B cell (primary cell): Measurements from ENCODE around the gene GULP1. TPM values are rescaled to one million over a fixed set of nuclear protein-coding genes. Genes with fewer than 3 reads are reported as not detected.

Source experiments
- ATAC-seq: fragments of 200-7000 bp; cut with Tn5 transposase; one replicate; pipeline ENCODE4 v1.10.0; 2021; ENCODE audit warnings: low read depth, mild to moderate bottlenecking, moderate number of reproducible peaks, moderate library complexity
- CTCF ChIA-PET: fragments of 350-600 bp; sonication (Branson Sonifier 250); formaldehyde crosslinking; loops from one replicate; lab custom pipeline; 2021; ENCODE audit warnings: antibody characterized with exemption, inconsistent platforms; lab: Charles Lee
- POLR2A ChIA-PET: fragments of 350-600 bp; sonication (Branson Sonifier 250); formaldehyde crosslinking; loops from one replicate; lab custom pipeline; 2021; ENCODE audit warnings: antibody characterized with exemption; lab: Charles Lee
- DNase-seq: peaks from one replicate; pipeline ENCODE4 v3.0.0; 2013
- H2AFZ ChIP-seq: 2 replicates; pipeline ENCODE4 v1.6.1; 2012; ENCODE audit warnings: mild to moderate bottlenecking, low read depth, low read length; ENCODE audit not compliant: insufficient read depth, poor library complexity, severe bottlenecking
- H3K27ac ChIP-seq, 2 donors: 1 replicate in 1 of 2; 2 replicates in 1 of 2; pipeline ENCODE4 v1.5.1; 2012 to 2013; ENCODE audit warnings: low read length in 2 of 2, mild to moderate bottlenecking in 2 of 2, moderate library complexity in 1 of 2
- H3K27me3 ChIP-seq, 4 experiments: fragments of 200-600 bp in 1 of 4; sonication (generic) in 1 of 4; replicated peaks in 1 of 4; 1 replicate in 2 of 4; 2 replicates in 2 of 4; pipeline versions ENCODE4 v1.6.1 to v1.7.0; 2013 to 2016; ENCODE audit warnings: low read length in 3 of 4, mild to moderate bottlenecking in 2 of 4, mixed read lengths in 1 of 4, moderate library complexity in 1 of 4; ENCODE audit not compliant: insufficient read depth in 4 of 4, control insufficient read depth in 3 of 4; ENCODE audit errors: control extremely low read depth in 1 of 4
- H3K36me3 ChIP-seq, 2 experiments: replicated peaks in 1 of 2; 1 replicate in 1 of 2; 2 replicates in 1 of 2; pipeline versions ENCODE4 v1.6.1 to v1.7.1; 2013; ENCODE audit warnings: low read length in 1 of 2; ENCODE audit not compliant: insufficient read depth in 2 of 2, control insufficient read depth in 1 of 2; ENCODE audit errors: control extremely low read depth in 1 of 2, extremely low read depth in 1 of 2
- H3K4me1 ChIP-seq, 2 donors: fragments of 200-600 bp in 1 of 2; sonication (generic) in 1 of 2; 1 replicate in 1 of 2; 2 replicates in 1 of 2; pipeline versions ENCODE4 v1.5.1 to v1.6.1; 2013 to 2017; ENCODE audit warnings: low read length in 2 of 2; ENCODE audit not compliant: control insufficient read depth in 2 of 2, insufficient read depth in 2 of 2
- H3K4me2 ChIP-seq: replicated peaks from 2 replicates; pipeline ENCODE3; 2012; ENCODE audit warnings: mild to moderate bottlenecking, low read depth, low read length; ENCODE audit not compliant: poor library complexity, severe bottlenecking
- H3K4me3 ChIP-seq, 5 experiments: fragments of 200-600 bp in 1 of 5; sonication (generic) in 1 of 5; 1 replicate in 3 of 5; 2 replicates in 2 of 5; pipeline versions ENCODE4 v1.5.1 to v1.7.0; 2011 to 2016; ENCODE audit warnings: low read length in 4 of 5, mild to moderate bottlenecking in 4 of 5, low read depth in 2 of 5, control low read depth in 1 of 5, moderate library complexity in 1 of 5; ENCODE audit not compliant: insufficient read depth in 1 of 5; ENCODE audit errors: control extremely low read depth in 1 of 5, extremely low read depth in 1 of 5
- H3K79me2 ChIP-seq: fragments of 200-600 bp; sonication (generic); one replicate; pipeline ENCODE4 v1.6.0; 2016; ENCODE audit warnings: low read length; ENCODE audit not compliant: control insufficient read depth, insufficient read depth
- H3K9ac ChIP-seq: fragments of 200-600 bp; sonication (generic); 2 replicates; pipeline ENCODE4 v1.6.1; 2017; ENCODE audit warnings: mild to moderate bottlenecking, low read length, moderate library complexity
- H3K9me3 ChIP-seq, 3 donors: one replicate each; pipeline versions ENCODE4 v1.6.1 to v1.7.1; 2013; ENCODE audit warnings: low read length in 2 of 3; ENCODE audit not compliant: control insufficient read depth in 2 of 3, insufficient read depth in 1 of 3; ENCODE audit errors: control extremely low read depth in 1 of 3
- H4K20me1 ChIP-seq: 2 replicates; pipeline ENCODE4 v1.6.0; 2012; ENCODE audit warnings: mild to moderate bottlenecking, low read length; ENCODE audit not compliant: insufficient read depth, control insufficient read depth, poor library complexity, severe bottlenecking
- H3K27ac Mint-ChIP-seq: one replicate; pipeline ENCODE4 v1.8.0; 2021; ENCODE audit warnings: mixed read lengths
- H3K27me3 Mint-ChIP-seq: one replicate; pipeline ENCODE4 v1.8.0; 2021; ENCODE audit warnings: mixed read lengths
- H3K4me1 Mint-ChIP-seq: one replicate; pipeline ENCODE4 v1.8.0; 2021; ENCODE audit warnings: mixed read lengths
- H3K4me3 Mint-ChIP-seq: one replicate; pipeline ENCODE4 v1.8.0; 2021; ENCODE audit warnings: mixed read lengths
- H3K9me3 Mint-ChIP-seq: one replicate; pipeline ENCODE4 v1.8.0; 2022; ENCODE audit warnings: mixed read lengths; ENCODE audit not compliant: insufficient read depth
- CTCF ChIP-seq: fragments of 200-600 bp; IDR thresholded peaks from one replicate; pipeline ENCODE4 v1.8.0; 2022; ENCODE audit warnings: antibody characterized with exemption, mild to moderate bottlenecking
- EZH2 ChIP-seq: IDR thresholded peaks from 2 replicates; pipeline ENCODE4 v1.6.1; 2012; ENCODE audit warnings: borderline replicate concordance, low read depth, mild to moderate bottlenecking, moderate library complexity, low read length; ENCODE audit not compliant: insufficient read depth, poor library complexity, severe bottlenecking
- WGBS: methylation state at CpG from one replicate; pipeline ENCODE4 v1.1.5; 2013; ENCODE audit warnings: missing lambda C conversion rate; ENCODE audit not compliant: insufficient coverage; 5-methylcytosine and 5-hydroxymethylcytosine counted together
- intact Hi-C: fragments of 100-400 bp; cut with micrococcal nuclease; formaldehyde crosslinking; loops from one replicate; pipeline ENCODE4 v1.10.0; 2022
- polyA plus RNA-seq: library from polyadenylated mRNA; depleted of rRNA; stranded (reverse); fragments of >200 nt; gene quantifications from 2 replicates; pipeline ENCODE4 v1.2.3, GENCODE V29; 2012
- total RNA-seq, 2 donors: library from RNA; stranded (reverse); fragments of 120-200 nt in 1 of 2; gene quantifications; 1 replicate in 1 of 2; 2 replicates in 1 of 2; pipeline versions ENCODE4 v1.2.3 to v1.2.4, GENCODE V29; 2013 to 2022

The GULP1 gene
- total and polyA plus RNA-seq, 2 donors (not counting 1 experiment from before 2014, with no cell fraction given), result not detected

- CTCF ChIA-PET, result no interaction called here
- Histone ChIP-seq H4K20me1 (no peaks in the 10 kb centered on the region), H3K9ac (no peak overlapping the region), H3K36me3 (no peaks in the 10 kb centered on the region), H3K9me3 (no peaks in the 10 kb centered on the region), H3K4me3 (no peak overlapping the region), H3K4me2 (no peak overlapping the region), H3K27ac (no peak overlapping the region), H3K27me3 (no peaks in the 10 kb centered on the region), H3K4me1 (no peaks in the 10 kb centered on the region), H2AFZ (no peak overlapping the region), H3K79me2 (no peaks in the 10 kb centered on the region)
- no peaks in the 10 kb centered on the region for H3K4me1 Mint-ChIP-seq
- POLR2A ChIA-PET, result no interaction called here
- H3K27me3 Mint-ChIP-seq, result no peaks in the 10 kb centered on the region
- TF ChIP-seq CTCF (no peak), EZH2 (no peak)
- H3K9me3 Mint-ChIP-seq, result peaks cover 2% of the 10 kb centered on the region
- ATAC-seq (no peak), DNase-seq (no peak)
- no peak overlapping the region for H3K4me3 Mint-ChIP-seq
- H3K27ac Mint-ChIP-seq, result no peak overlapping the region
- intact Hi-C loops, result no loop called here
Observed at GRCh38 chr2:188629753-188630527, 338.3 kb downstream of the GULP1 start.

GRCh38 chr2:188631037-188631809 is 339.5 kb downstream of the GULP1 start:
- WGBS, result 88% methylated on average over 6 of the region's 9 CpGs
- ChIA-PET POLR2A (no interaction called here), CTCF (no interaction called here)
- H3K4me1 Mint-ChIP-seq, result no peaks in the 10 kb centered on the region
- peaks cover 2% of the 10 kb centered on the region for H3K9me3 Mint-ChIP-seq
- no peaks in the 10 kb centered on the region for H3K27me3 Mint-ChIP-seq
- no peak overlapping the region for H3K4me3 Mint-ChIP-seq
- no peak for TF ChIP-seq CTCF
- TF ChIP-seq EZH2, result no peak
- no peak overlapping the region for H3K4me3 ChIP-seq
- no peaks in the 10 kb centered on the region for H3K9me3 ChIP-seq
- ATAC-seq (no peak), DNase-seq (no peak)
- H3K27ac Mint-ChIP-seq, result no peak overlapping the region
- no peak overlapping the region for H3K4me2 ChIP-seq
- H4K20me1 ChIP-seq, result no peaks in the 10 kb centered on the region
- H3K36me3 ChIP-seq, result no peaks in the 10 kb centered on the region
- no peaks in the 10 kb centered on the region for H3K4me1 ChIP-seq
- H3K27ac ChIP-seq, result no peak overlapping the region
- intact Hi-C loops, result no loop called here
- H3K27me3 ChIP-seq, result no peaks in the 10 kb centered on the region
- no peak overlapping the region for H2AFZ ChIP-seq
- H3K79me2 ChIP-seq, result no peaks in the 10 kb centered on the region
- H3K9ac ChIP-seq, result no peak overlapping the region
